Kidney (tissue), 14 donors: ENCODE results near the gene PPFIA1. TPM values are rescaled to one million over a fixed set of nuclear protein-coding genes. Genes with fewer than 3 reads are reported as not detected.

Source experiments
- DNase-seq, 5 donors: peaks; one replicate each; pipeline ENCODE4 v3.0.0-alpha.2; 2013 to 2020
- FAIRE-seq: peaks from 2 replicates; lab custom pipeline; 2012; peaks lifted over from hg19 to GRCh38; lab: Jason Lieb, UNC
- H3K27ac ChIP-seq, 2 donors: one replicate each; pipeline ENCODE4 v1.7.0; 2013; ENCODE audit warnings: low read depth in 2 of 2, low read length in 2 of 2, inconsistent platforms in 1 of 2
- H3K27me3 ChIP-seq: one replicate; pipeline ENCODE4 v1.7.1; 2013; ENCODE audit warnings: low read length, inconsistent platforms; ENCODE audit not compliant: control insufficient read depth, insufficient read depth
- H3K36me3 ChIP-seq, 3 donors: one replicate each; pipeline versions ENCODE4 v1.7.0 to v1.7.1; 2013; ENCODE audit warnings: low read length in 3 of 3, control low read depth in 1 of 3, inconsistent platforms in 1 of 3; ENCODE audit not compliant: insufficient read depth in 3 of 3, control insufficient read depth in 2 of 3
- H3K4me1 ChIP-seq, 3 donors: one replicate each; pipeline versions ENCODE4 v1.7.0 to v1.7.1; 2013; ENCODE audit warnings: low read length in 3 of 3, inconsistent platforms in 1 of 3, low read depth in 1 of 3; ENCODE audit not compliant: control insufficient read depth in 2 of 3, insufficient read depth in 2 of 3
- H3K4me3 ChIP-seq, 3 donors: one replicate each; pipeline versions ENCODE4 v1.7.0 to v1.8.1; 2013; ENCODE audit warnings: low read length in 3 of 3, control low read depth in 1 of 3, inconsistent platforms in 1 of 3
- H3K9ac ChIP-seq, 3 donors: one replicate each; pipeline versions ENCODE4 v1.7.0 to v1.7.1; 2013; ENCODE audit warnings: low read length in 3 of 3, control low read depth in 1 of 3, inconsistent platforms in 1 of 3
- H3K9me3 ChIP-seq, 3 donors: one replicate each; pipeline versions ENCODE4 v1.7.0 to v1.7.1; 2013; ENCODE audit warnings: low read length in 3 of 3, control low read depth in 1 of 3, inconsistent platforms in 1 of 3; ENCODE audit not compliant: control insufficient read depth in 2 of 3, insufficient read depth in 1 of 3
- CTCF ChIP-seq: IDR thresholded peaks from 3 replicates; pipeline ENCODE4 v1.5.1; 2012; ENCODE audit warnings: mild to moderate bottlenecking, moderate library complexity, borderline replicate concordance; ENCODE audit not compliant: insufficient read depth; ENCODE audit errors: extremely low read depth
- intact Hi-C: fragments of 100-400 bp; cut with DNase I; formaldehyde crosslinking; loops from one replicate; pipeline ENCODE4 v1.11.1; 2022
- polyA plus RNA-seq: library from polyadenylated mRNA; stranded (reverse); fragments of 350-450 nt; fragmentation: Illumina TruSeq; extraction: RNeasy Lipid Tissue Mini Kit (QIAGEN cat#74804); gene quantifications from one replicate; pipeline ENCODE4 v1.2.3, GENCODE V29; 2014; ENCODE audit warnings: low read depth, low replicate concordance; ENCODE audit not compliant: insufficient read depth
- total RNA-seq: library from RNA; stranded (reverse); fragmentation: NEBNext Ultra II Directional; extraction: Animal tissue kit (Norgen Biotek cat#: 25700); gene quantifications from one replicate; pipeline ENCODE4 v1.2.1, GENCODE V29; 2021
- donor health status: control.
- donor health status: control.
- donor health status: control.
- donor health status: control.
- donor health status: control.
- donor health status: DM: yes; HTN: yes; CAD: no.
- donor health status: Normal renal cell carcinoma (clear cell type).

The PPFIA1 gene
- total and polyA plus RNA-seq, 2 donors from 2014 or later: 19.1 to 53.0 TPM

- no peak for DNase-seq
- Histone ChIP-seq H3K4me3 (no peak overlapping the region), H3K27me3 (no peaks in the 10 kb centered on the region), H3K4me1 (no peaks in the 10 kb centered on the region), H3K9me3 (no peaks in the 10 kb centered on the region), H3K27ac (no peak overlapping the region), H3K36me3 (peaks cover 10 to 66% (median 50%) of the 10 kb centered on the region in 3 donors), H3K9ac (no peak overlapping the region)
- no peak for TF ChIP-seq CTCF
- no peak for FAIRE-seq
- intact Hi-C loops: no loop called here
Measured at GRCh38 chr11:70332567-70332966, 62.1 kb downstream of the PPFIA1 start.

- H3K36me3 ChIP-seq: peaks cover 13 to 67% (median 51%) of the 10 kb centered on the region in 3 donors
- H3K27ac ChIP-seq: no peak overlapping the region
- H3K9me3 ChIP-seq: no peaks in the 10 kb centered on the region
- DNase-seq (peak in 2 of 5 donors; percentile 17 to 29), FAIRE-seq (no peak)
- no peak overlapping the region for H3K4me3 ChIP-seq
- no peaks in the 10 kb centered on the region for H3K27me3 ChIP-seq
- no peaks in the 10 kb centered on the region for H3K4me1 ChIP-seq
- no peak for TF ChIP-seq CTCF
- no peak overlapping the region for H3K9ac ChIP-seq
- intact Hi-C loops: no loop called here
Measured at GRCh38 chr11:70333261-70333660, 62.8 kb downstream of the PPFIA1 start.

- intact Hi-C loops: no loop called here
- H3K4me3 ChIP-seq: no peak overlapping the region
- DNase-seq: no peak
- H3K27ac ChIP-seq: no peak overlapping the region
- H3K36me3 ChIP-seq: peaks cover 9 to 71% (median 59%) of the 10 kb centered on the region in 3 donors
- H3K9me3 ChIP-seq: no peaks in the 10 kb centered on the region
- no peak overlapping the region for H3K9ac ChIP-seq
- no peaks in the 10 kb centered on the region for H3K4me1 ChIP-seq
- no peak for TF ChIP-seq CTCF
- H3K27me3 ChIP-seq: no peaks in the 10 kb centered on the region
- no peak for FAIRE-seq
Measured at GRCh38 chr11:70334351-70334995, 64.0 kb downstream of the PPFIA1 start.
